NOMO-1 treated with dmso at 0.1 percent for 144 hours (cell line): Measurements from ENCODE around the gene EVX2.

Experiments used
- DNase-seq: peaks from one replicate; lab custom pipeline; 2025; ENCODE audit not compliant: unreplicated experiment; lab: John Stamatoyannopoulos, UW

Gene EVX2

GRCh38 chr2:176082824-176083751 lies 674 bp downstream of the EVX2 start:
- DNase-seq, result no peak

DNA sequence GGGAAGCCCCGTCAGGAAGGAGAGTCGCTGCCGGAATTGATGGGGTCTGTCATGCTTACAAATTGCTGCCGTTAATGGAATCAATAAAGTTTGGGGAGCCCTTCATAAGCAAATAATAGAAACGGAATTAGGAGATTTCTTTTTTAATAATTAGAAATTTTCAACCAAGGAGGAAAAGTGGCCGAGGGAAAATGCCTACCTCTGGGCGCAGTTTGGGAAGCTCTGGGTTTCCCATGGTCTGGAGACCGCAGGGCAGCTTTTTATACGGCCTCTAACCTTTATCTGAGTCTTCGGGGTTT lies 1.3 kb downstream of the EVX2 start:
- DNase-seq, result no peak

DNA sequence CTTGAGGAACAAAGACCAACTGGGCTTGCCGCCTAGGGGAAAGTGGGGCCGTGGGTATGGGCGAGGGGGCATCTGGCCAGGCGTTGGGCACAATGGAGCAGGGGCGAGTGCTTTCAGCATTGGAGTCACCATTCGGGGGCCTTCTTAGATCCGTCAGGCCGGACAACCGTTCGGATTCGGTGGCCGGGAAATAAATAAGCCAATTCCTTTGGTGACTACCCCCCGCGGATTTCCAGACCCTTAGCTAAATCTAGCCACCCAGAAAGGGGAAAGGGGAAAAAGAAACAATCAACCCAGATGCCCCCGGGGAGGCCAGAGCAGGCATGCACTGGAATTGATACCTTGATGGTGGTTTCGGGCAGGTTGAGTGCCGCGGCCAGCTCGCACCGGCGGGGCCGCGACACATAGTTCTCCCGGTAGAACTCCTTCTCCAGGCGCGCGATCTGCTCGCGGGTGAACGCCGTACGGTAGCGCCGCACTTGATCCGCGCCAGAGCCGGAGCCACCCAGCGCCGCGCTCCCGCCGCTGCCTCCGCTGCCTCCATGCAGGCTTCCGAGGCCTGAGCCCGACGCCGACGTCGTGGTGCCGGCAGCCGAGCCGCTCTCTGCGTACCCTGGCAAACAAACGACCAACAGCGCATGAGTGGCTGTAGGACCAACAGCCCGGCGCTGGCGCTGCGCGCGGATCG lies 1.8 kb downstream of the EVX2 start:
- no peak for DNase-seq

GRCh38 chr2:176081376-176081836 lies 2.4 kb downstream of the EVX2 start:
- no peak for DNase-seq

DNA sequence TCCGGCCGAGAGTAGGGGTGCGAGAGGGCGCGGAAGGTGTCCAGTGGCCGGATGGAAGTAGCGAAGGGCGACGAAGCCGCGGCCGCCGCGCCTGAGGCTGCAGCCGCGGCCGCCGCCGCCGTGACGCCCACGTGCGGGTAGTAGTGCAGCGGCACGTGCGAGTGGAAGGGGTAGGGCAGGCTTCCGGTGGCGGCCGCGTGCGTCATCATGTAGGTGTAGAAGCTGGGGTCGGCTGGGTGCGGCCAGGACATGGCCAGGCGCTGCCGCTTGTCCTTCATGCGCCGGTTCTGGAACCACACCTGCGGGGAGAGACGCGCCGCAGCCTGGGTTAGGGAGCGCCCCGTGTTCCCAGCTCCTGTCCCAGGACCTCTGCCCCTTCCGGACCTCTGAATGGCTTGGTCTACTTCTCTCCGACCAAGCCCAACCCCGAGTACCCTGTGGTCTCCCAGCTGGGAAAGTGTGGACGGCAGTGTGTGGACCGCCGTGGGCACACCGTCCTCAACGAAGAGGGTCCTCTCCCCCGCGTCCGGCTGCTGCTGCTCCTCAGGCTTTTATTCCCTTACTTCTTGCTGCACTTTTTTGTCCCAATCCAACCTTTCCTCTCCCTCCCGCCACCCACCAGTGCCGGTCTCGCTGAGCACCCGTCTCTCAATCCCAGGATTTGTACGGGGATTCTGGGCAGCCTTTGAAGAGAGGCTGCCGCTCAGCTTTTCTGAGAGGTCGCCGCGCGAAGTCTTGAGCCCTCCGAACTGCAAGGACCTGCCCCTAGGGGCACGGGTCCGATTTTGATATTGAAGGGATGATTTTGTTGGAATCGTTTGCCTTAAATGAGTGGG lies 3.0 kb downstream of the EVX2 start:
- DNase-seq, result no peak

DNA sequence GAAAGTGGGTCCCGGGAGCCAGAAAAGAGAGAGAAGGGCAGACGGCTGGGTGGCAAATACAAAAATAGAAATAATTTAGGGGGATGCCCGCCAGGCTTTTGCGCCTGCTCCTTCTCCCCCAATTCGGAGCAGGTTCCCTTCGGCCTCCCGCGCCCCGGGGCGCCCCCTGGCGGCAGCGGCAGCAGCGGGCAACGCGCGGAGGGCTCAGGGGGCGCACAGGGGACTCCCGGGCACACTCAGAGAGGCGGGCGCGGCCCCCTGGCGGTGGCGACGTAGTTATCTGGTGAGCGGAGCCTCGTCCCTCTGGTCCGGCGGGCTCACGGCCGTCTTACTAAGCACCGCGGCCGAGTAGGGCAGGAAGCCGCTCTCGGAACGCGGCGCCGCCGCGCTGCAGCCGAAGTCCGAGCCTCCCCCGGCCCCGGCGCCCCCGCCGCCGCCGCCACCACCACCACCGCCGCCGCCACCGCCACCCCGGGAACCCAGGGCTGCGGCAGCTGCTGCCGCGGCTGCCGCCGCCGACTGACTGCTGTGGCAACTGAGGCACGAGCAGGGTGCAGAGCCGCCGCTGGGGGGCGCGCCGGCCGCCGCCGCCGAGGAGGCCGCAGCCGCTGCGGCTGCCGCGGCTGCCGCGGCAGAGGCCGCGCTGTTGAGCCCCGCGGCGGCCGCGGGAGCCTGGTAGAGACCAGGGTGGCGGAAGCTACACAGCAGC lies 3.8 kb downstream of the EVX2 start:
- no peak for DNase-seq

- DNase-seq, result no peak
Observed at GRCh38 chr2:176079285-176079830, 4.4 kb downstream of the EVX2 start.

- DNase-seq, result no peak
Observed at GRCh38 chr2:176078541-176079284, 5.0 kb downstream of the EVX2 start.

DNA sequence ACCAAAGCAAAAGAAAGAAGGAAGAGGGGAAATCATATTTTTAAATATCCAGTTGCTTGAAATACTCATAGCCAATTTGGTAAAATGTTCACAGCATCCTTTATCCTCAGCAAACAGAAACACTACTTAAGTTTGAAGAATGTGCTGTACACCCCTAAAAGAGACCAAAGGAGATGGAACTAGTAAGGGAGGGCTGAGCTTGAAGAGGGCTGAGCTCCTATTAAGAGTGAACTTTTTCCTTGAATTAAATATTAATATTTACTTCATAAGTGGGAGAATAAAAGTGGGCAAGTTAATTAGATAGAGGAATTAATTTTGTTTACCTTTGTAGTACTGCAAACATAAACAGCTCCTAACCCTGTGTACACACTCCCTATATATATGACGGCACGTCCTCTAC lies 7.0 kb downstream of the EVX2 start:
- no peak for DNase-seq

DNA sequence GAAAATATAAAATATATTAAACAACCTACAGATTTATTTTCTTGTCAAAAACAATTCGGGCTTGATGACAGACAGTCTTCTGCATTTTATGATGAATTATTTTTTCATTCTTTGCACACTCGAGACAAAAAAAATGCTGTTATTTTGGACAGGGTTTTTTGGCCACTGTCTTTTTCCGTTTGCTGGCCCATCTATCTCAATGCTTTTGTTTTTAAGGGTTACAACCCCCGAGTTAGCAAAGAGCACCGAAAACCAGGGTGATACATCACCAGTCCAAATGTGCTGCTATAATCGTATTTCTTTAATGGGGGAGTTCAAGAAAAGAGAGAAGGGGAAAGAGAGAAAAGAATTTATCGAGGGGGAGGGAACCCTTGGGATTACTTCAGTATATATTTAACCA lies 7.7 kb downstream of the EVX2 start:
- no peak for DNase-seq

GRCh38 chr2:176075481-176075880 lies 8.3 kb downstream of the EVX2 start:
- no peak for DNase-seq

GRCh38 chr2:176074919-176075425 lies 8.8 kb downstream of the EVX2 start:
- DNase-seq, result no peak

DNA sequence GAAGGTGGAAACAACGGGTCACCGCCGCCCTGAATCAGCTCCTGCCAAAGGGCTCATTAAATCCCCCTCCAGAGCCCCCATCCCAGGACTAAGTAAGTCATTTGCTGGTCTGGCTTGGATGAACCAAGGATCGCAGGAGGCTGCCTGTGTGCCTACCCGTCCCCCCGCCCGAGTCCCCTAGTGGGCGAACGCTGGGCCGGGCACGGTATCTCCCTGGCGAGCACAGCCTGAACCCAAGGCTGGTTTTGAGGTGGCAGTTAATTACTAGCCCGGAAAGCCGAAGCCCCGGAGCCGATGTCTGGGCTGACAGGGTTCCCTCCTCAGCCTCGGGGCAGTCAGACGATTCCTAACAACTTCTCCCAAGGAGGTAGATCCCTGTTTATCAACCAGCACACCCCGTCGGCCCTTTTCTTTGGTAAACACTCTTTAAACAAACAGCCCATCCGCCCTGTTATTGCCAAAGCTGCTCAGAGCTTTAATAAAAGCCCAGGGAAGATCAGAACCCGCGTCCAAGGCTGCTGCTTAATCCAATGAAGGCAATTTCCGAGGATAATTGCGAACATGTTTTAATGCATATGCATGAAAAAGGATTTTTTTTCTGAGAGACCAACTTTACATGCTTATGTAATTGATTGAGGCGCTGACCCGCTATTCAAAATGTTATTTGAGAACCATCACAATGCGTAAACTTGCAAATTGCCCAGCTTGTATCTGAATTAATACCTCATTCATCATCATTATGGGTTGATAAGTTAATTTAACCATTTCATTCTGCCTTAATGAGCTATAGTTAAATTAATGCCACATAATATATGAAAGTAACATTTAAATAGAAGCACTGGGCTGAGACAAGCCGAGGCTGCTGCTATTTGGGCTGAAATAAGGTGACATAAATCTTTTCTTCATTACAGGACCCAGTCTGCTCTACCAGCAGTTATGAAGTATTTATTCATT lies 10.5 kb downstream of the EVX2 start:
- DNase-seq, result no peak

DNA sequence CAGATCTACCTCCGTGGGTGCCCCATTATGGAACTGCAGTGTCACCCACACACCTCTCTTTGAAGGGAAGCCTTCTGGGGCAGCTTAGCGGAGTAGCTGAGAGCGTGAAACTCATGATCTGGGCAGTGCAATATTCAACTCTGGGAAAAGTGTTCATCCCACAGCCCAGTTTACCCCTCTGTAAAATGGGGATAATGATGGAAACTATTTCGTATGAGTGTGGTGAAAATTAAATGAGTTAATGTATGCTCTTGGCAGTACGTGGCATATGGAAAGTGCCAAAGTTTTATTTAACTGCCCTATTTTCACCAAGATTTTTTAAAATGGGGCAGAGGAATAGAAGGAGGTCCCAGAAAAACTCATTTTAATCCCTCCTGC lies 11.5 kb downstream of the EVX2 start:
- DNase-seq, result no peak

DNA sequence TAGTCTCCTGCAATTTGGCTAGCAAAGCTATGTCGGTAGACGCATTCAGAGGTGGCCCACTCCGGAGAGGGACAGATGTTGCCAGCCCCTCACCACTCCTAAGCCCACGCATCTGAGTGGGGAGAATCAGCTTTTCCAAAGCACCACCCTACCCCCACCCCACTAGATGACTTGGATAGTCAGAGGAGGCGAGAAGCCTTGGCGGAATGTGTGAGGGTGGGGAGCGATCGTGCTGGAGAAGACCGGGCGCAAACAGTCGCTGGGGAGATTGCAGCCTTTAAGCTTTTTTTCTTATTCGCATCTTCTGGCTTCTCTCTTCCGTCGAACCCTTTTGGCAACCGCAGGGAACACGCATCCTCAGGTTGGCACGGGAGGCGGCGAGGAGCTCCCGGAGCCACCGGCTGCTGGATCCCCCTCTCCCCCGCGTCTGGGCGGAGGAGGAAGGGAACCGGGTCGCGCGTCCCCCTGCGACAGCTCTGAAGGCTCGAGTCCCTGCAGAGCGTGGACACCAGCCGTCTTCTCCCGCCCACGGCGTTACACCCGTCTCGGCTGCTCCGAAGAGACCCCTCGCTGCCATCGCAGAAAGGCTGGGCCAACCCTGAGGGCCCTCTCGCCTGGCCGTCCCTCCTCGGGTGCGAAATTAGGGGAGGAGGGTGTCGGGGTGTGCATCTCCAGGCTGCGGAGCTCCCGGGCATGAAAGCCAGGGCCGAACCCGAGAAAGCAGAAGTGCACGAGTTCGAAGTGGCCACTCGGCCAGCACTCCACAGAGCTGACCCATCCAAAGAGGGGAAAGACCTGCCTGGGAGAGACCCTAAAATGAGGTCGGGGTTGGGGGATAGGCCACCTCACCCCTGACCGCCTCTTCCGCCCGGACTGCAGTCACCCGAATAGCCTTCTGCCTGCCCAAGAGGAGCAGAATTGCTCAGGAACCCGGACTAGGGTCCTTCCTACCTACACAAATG lies 12.2 kb downstream of the EVX2 start:
- no peak for DNase-seq

- no peak for DNase-seq
Observed at GRCh38 chr2:176068419-176068832, 15.3 kb downstream of the EVX2 start.

- no peak for DNase-seq
Observed at GRCh38 chr2:176067589-176068418, 16.0 kb downstream of the EVX2 start.
